Keratinocyte (primary cell): ENCODE data around the gene DIP2C. TPM values are rescaled to one million over a fixed set of nuclear protein-coding genes. Genes with fewer than 3 reads are reported as not detected.

Experiments
- DNase-seq: peaks from one replicate; pipeline ENCODE4 v3.0.0-alpha.2; 2011; ENCODE audit warnings: low read depth, missing footprints, low spot score
- FAIRE-seq: peaks from 2 replicates; lab custom pipeline; 2011; peaks lifted over from hg19 to GRCh38; lab: Jason Lieb, UNC
- H2AFZ ChIP-seq: 2 replicates; pipeline ENCODE4 v1.6.0; 2012; ENCODE audit warnings: low read length, control low read depth, inconsistent platforms; ENCODE audit not compliant: control insufficient read depth
- H3K27ac ChIP-seq: 2 replicates; pipeline ENCODE4 v1.5.1; 2011; ENCODE audit warnings: low read length; ENCODE audit not compliant: control insufficient read depth, insufficient read depth
- H3K27me3 ChIP-seq: 3 replicates; pipeline ENCODE4 v1.6.0; 2011; ENCODE audit warnings: low read length; ENCODE audit not compliant: control insufficient read depth, insufficient read depth; ENCODE audit errors: extremely low read depth
- H3K36me3 ChIP-seq, 2 experiments: 2 replicates in 1 of 2; 3 replicates in 1 of 2; pipeline ENCODE4 v1.5.1; 2011; ENCODE audit warnings: low read length in 2 of 2, mild to moderate bottlenecking in 1 of 2; ENCODE audit not compliant: control insufficient read depth in 2 of 2, insufficient read depth in 2 of 2; ENCODE audit errors: extremely low read depth in 1 of 2
- H3K4me1 ChIP-seq: 3 replicates; pipeline ENCODE4 v1.5.1; 2011; ENCODE audit warnings: low read length; ENCODE audit not compliant: control insufficient read depth, insufficient read depth; ENCODE audit errors: extremely low read depth
- H3K4me2 ChIP-seq: 3 replicates; pipeline ENCODE4 v1.6.0; 2011; ENCODE audit warnings: low read depth, low read length; ENCODE audit not compliant: control insufficient read depth, insufficient read depth; ENCODE audit errors: extremely low read depth
- H3K4me3 ChIP-seq, 3 experiments: fragments of 200-600 bp in 1 of 3; sonication (generic) in 1 of 3; 2 replicates in 2 of 3; 3 replicates in 1 of 3; pipeline ENCODE4 v1.5.1; 2011 to 2016; ENCODE audit warnings: low read length in 3 of 3, mild to moderate bottlenecking in 3 of 3, control low read depth in 2 of 3, inconsistent platforms in 1 of 3, low read depth in 1 of 3, mixed read lengths in 1 of 3, mixed run types in 1 of 3, moderate library complexity in 1 of 3; ENCODE audit not compliant: control insufficient read depth in 2 of 3, insufficient read depth in 2 of 3; ENCODE audit errors: extremely low read depth in 1 of 3
- H3K79me2 ChIP-seq: 2 replicates; pipeline ENCODE4 v1.6.0; 2012; ENCODE audit warnings: low read length; ENCODE audit not compliant: control insufficient read depth, insufficient read depth
- H3K9ac ChIP-seq: 3 replicates; pipeline ENCODE4 v1.6.0; 2011; ENCODE audit warnings: low read length; ENCODE audit not compliant: control insufficient read depth, insufficient read depth; ENCODE audit errors: extremely low read depth
- H3K9me1 ChIP-seq: 3 replicates; pipeline ENCODE4 v1.6.0; 2011; ENCODE audit warnings: low read length; ENCODE audit not compliant: control insufficient read depth, insufficient read depth; ENCODE audit errors: extremely low read depth
- H3K9me3 ChIP-seq: 2 replicates; pipeline ENCODE4 v1.5.1; 2012; ENCODE audit warnings: low read depth, low read length; ENCODE audit not compliant: control insufficient read depth
- H4K20me1 ChIP-seq: 3 replicates; pipeline ENCODE4 v1.6.0; 2011; ENCODE audit warnings: low read length; ENCODE audit not compliant: control insufficient read depth, insufficient read depth; ENCODE audit errors: extremely low read depth
- CTCF ChIP-seq, 3 experiments: IDR thresholded peaks in 1 of 3; conservative IDR thresholded peaks in 1 of 3; optimal IDR thresholded peaks in 1 of 3; 2 replicates in 2 of 3; 3 replicates in 1 of 3; pipeline versions ENCODE3 to v1.5.1; 2011; ENCODE audit warnings: low read length in 3 of 3, mild to moderate bottlenecking in 3 of 3, moderate library complexity in 2 of 3, control low read depth in 1 of 3, inconsistent platforms in 1 of 3; ENCODE audit not compliant: insufficient read depth in 2 of 3; ENCODE audit errors: extremely low read depth in 1 of 3
- EZH2 ChIP-seq: IDR thresholded peaks from one replicate; pipeline ENCODE4 v1.6.1; 2012; ENCODE audit warnings: inconsistent platforms, mild to moderate bottlenecking, low read length, moderate library complexity
- dilution Hi-C: fragments of 300-500 bp; cut with MboI; formaldehyde crosslinking; loops from one replicate; pipeline ENCODE4 v1.7.0; 2020; ENCODE audit warnings: low sequenced_read_pairs; ENCODE audit not compliant: extremely low pct_ligation_motif_present
- polyA plus RNA-seq, 5 experiments: library from polyadenylated mRNA; depleted of rRNA in 3 of 5; stranded (reverse) in 3 of 5; stranded (forward) in 1 of 5; unstranded in 1 of 5; fragments of >200 nt; gene quantifications; 1 replicate in 1 of 5; 2 replicates in 3 of 5; 3 replicates in 1 of 5; pipeline versions ENCODE4 v1.2.1 to v1.2.3, GENCODE V29; 2011 to 2012; ENCODE audit warnings: missing spikeins in 2 of 5, low read depth in 1 of 5, low replicate concordance in 1 of 5

The DIP2C gene
- polyA plus RNA-seq, 1 donor (not counting 4 experiments of a cell fraction or from before 2014, with no cell fraction given) = 1.3 TPM

DNA sequence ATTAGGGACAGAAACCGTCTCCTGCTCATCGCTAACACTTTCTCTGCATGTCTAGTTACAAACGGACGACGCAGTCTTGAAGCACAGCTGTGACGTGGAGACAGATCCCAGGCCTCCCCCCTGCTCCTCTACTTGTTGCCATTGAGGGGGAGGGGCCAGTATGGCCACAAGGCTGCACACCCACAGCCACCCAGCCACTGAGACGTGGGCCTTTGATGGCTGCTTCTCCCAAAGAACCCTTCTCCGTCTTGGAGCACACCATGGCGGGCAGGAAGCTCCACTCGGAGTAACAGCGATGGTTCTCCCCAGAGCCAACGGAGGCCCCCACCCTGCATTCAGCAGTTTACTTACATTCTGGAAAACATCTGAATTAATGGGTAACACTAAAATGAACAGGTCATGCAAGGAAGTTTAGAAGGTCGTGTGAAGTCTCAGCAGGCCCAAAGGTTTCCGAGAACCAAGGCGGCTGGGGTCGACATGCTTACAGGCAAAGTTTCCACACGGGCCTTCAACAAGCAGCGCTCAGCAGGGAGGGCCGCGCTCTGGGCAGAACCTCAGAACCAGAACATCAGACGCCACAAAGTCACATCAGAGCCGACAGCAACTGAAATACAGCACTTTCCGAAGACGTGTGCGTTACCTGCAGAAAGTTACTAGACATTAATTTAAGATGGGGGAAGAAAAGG lies 169.6 kb downstream of the DIP2C start:
- Histone ChIP-seq H3K27ac (no peak overlapping the region), H3K4me3 (no peak overlapping the region), H3K9me3 (no peaks in the 10 kb centered on the region), H3K27me3 (no peaks in the 10 kb centered on the region), H3K4me1 (peaks cover 13% of the 10 kb centered on the region), H4K20me1 (peaks cover 3% of the 10 kb centered on the region), H3K9me1 (no peaks in the 10 kb centered on the region), H3K9ac (no peak overlapping the region), H3K36me3 (no peaks in the 10 kb centered on the region), H2AFZ (no peak overlapping the region), H3K79me2 (no peaks in the 10 kb centered on the region), H3K4me2 (peak overlapping the region; percentile 38)
- FAIRE-seq = no peak
- no peak for DNase-seq
- no peak for TF ChIP-seq EZH2
- dilution Hi-C loops = no loop called here

- H3K4me3 ChIP-seq = no peak overlapping the region
- H3K9me1 ChIP-seq = no peaks in the 10 kb centered on the region
- no peak for FAIRE-seq
- dilution Hi-C loops = no loop called here
- H3K9ac ChIP-seq = no peak overlapping the region
- H3K4me1 ChIP-seq = peaks cover 13% of the 10 kb centered on the region
- H3K9me3 ChIP-seq = no peaks in the 10 kb centered on the region
- no peak overlapping the region for H3K4me2 ChIP-seq
- H3K27ac ChIP-seq = no peak overlapping the region
- H3K79me2 ChIP-seq = no peaks in the 10 kb centered on the region
- H4K20me1 ChIP-seq = peaks cover 3% of the 10 kb centered on the region
- no peaks in the 10 kb centered on the region for H3K36me3 ChIP-seq
- TF ChIP-seq CTCF (optimal IDR thresholded peaks at IDR 0.05 in 1 of 3, IDR thresholded peaks at IDR 0.05 in 1 of 3, conservative IDR thresholded peaks at IDR 0.05 in 1 of 3; ENCODE audit: extremely low read depth in 1 of 3, insufficient read depth in 2 of 3, low read length in 3 of 3) (no peak), EZH2 (no peak)
- no peak for DNase-seq
- no peak overlapping the region for H2AFZ ChIP-seq
- H3K27me3 ChIP-seq = no peaks in the 10 kb centered on the region
Observed at GRCh38 chr10:519055-519715, 170.3 kb downstream of the DIP2C start.
